MCF 10A (cell line): ENCODE measurements around the gene CSPG4. TPM values are rescaled to one million over a fixed set of nuclear protein-coding genes. Genes with fewer than 3 reads are reported as not detected.
"Not testable (repeated sequence)": the region's sequence is repeated elsewhere in the genome, so short reads cannot be mapped to it uniquely, and the experiment has no call there.

Experiments used
- BruUV-seq: library from RNA; stranded (reverse); fragments of 400-500 nt; replicated peaks from 2 replicates; lab custom pipeline; 2021; lab: Mats Ljungman, UMichigan
- CTCF ChIA-PET: fragments of 300-600 bp; sonication (Branson Sonifier 250); formaldehyde crosslinking; extraction: SDS; loops from one replicate; lab custom pipeline; 2021; ENCODE audit warnings: antibody characterized with exemption, inconsistent platforms; lab: Yijun Ruan, JAX
- POLR2A ChIA-PET: fragments of 300-600, 350-650 bp; sonication (Branson Sonifier 250); formaldehyde crosslinking; extraction: SDS; loops from one replicate; lab custom pipeline; 2020; ENCODE audit warnings: antibody characterized with exemption, inconsistent platforms; lab: Yijun Ruan, JAX
- DNase-seq: peaks from one replicate; pipeline ENCODE4 v3.0.0-alpha.2; 2018; ENCODE audit not compliant: unreplicated experiment
- H3K27ac Mint-ChIP-seq: one replicate; pipeline ENCODE4 v1.8.0; 2022; ENCODE audit warnings: mild to moderate bottlenecking, low read depth, mixed read lengths; ENCODE audit not compliant: unreplicated experiment
- H3K27me3 Mint-ChIP-seq: one replicate; pipeline ENCODE4 v1.8.0; 2022; ENCODE audit warnings: mixed read lengths; ENCODE audit not compliant: insufficient read depth, unreplicated experiment
- H3K36me3 Mint-ChIP-seq: one replicate; pipeline ENCODE4 v1.8.0; 2022; ENCODE audit warnings: mild to moderate bottlenecking, moderate library complexity, mixed read lengths; ENCODE audit not compliant: insufficient read depth, unreplicated experiment
- H3K4me1 Mint-ChIP-seq: one replicate; pipeline ENCODE4 v1.8.0; 2022; ENCODE audit warnings: mixed read lengths; ENCODE audit not compliant: insufficient read depth, unreplicated experiment
- H3K4me3 Mint-ChIP-seq: one replicate; pipeline ENCODE4 v1.8.0; 2022; ENCODE audit warnings: mild to moderate bottlenecking, moderate library complexity, mixed read lengths; ENCODE audit not compliant: unreplicated experiment
- H3K9me3 Mint-ChIP-seq: one replicate; pipeline ENCODE4 v1.8.0; 2022; ENCODE audit warnings: mixed read lengths; ENCODE audit not compliant: unreplicated experiment
- intact Hi-C: fragments of 100-400 bp; cut with micrococcal nuclease; formaldehyde crosslinking; loops from 2 replicates; pipeline ENCODE4 v1.14.1; 2022
- total RNA-seq: library from RNA; stranded (reverse); gene quantifications from 2 replicates; pipeline ENCODE4 v1.2.3, GENCODE V29; 2022
- TF ChIP-seq, protein P1 (sequence below): fragments of 200-600 bp; IDR thresholded peaks from one replicate; pipeline ENCODE4 v1.8.0; 2022; ENCODE audit warnings: antibody characterized with exemption, mild to moderate bottlenecking; ENCODE audit not compliant: unreplicated experiment

Gene CSPG4
- total RNA-seq, 1 experiment from 2014 or later = 0.21 TPM

- Mint-ChIP-seq H3K27ac (no peak overlapping the region), H3K36me3 (no peaks in the 10 kb centered on the region), H3K27me3 (no peaks in the 10 kb centered on the region), H3K9me3 (no peaks in the 10 kb centered on the region), H3K4me3 (no peak overlapping the region), H3K4me1 (peaks cover 16% of the 10 kb centered on the region)
- intact Hi-C loops = no loop called here
- ChIA-PET CTCF (interaction anchor here (0.7 to 3.2 kb wide), 3 partner anchors 8 to 28 kb away, joined by 3 to 11 read pairs (median 3); no protein-coding TSS in a partner anchor), POLR2A (no interaction called here)
- DNase-seq = no peak
- TF ChIP-seq, protein P1, sequence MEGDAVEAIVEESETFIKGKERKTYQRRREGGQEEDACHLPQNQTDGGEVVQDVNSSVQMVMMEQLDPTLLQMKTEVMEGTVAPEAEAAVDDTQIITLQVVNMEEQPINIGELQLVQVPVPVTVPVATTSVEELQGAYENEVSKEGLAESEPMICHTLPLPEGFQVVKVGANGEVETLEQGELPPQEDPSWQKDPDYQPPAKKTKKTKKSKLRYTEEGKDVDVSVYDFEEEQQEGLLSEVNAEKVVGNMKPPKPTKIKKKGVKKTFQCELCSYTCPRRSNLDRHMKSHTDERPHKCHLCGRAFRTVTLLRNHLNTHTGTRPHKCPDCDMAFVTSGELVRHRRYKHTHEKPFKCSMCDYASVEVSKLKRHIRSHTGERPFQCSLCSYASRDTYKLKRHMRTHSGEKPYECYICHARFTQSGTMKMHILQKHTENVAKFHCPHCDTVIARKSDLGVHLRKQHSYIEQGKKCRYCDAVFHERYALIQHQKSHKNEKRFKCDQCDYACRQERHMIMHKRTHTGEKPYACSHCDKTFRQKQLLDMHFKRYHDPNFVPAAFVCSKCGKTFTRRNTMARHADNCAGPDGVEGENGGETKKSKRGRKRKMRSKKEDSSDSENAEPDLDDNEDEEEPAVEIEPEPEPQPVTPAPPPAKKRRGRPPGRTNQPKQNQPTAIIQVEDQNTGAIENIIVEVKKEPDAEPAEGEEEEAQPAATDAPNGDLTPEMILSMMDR = no peak
- BruUV-seq = no TSS peak
Measured at GRCh38 chr15:75714195-75714594, 1.5 kb upstream of the CSPG4 start.

GRCh38 chr15:75713338-75713895 lies 769 bp upstream of the CSPG4 start:
- TF ChIP-seq, protein P1 = no peak
- no peak overlapping the region for H3K27ac Mint-ChIP-seq
- H3K4me1 Mint-ChIP-seq = peaks cover 9% of the 10 kb centered on the region
- no peaks in the 10 kb centered on the region for H3K36me3 Mint-ChIP-seq
- intact Hi-C loops = no loop called here
- ChIA-PET CTCF (interaction anchor here (0.6 to 3.2 kb wide), 5 partner anchors 8 to 345 kb away, joined by 3 to 11 read pairs (median 3); no protein-coding TSS in a partner anchor), POLR2A (interaction anchor here (1.1 kb wide), 1 partner anchor 114 kb away, joined by 3 read pairs; no protein-coding TSS in a partner anchor)
- no peaks in the 10 kb centered on the region for H3K9me3 Mint-ChIP-seq
- H3K4me3 Mint-ChIP-seq = no peak overlapping the region
- H3K27me3 Mint-ChIP-seq = no peaks in the 10 kb centered on the region
- DNase-seq = peak; percentile 21
- BruUV-seq = no TSS peak

DNA sequence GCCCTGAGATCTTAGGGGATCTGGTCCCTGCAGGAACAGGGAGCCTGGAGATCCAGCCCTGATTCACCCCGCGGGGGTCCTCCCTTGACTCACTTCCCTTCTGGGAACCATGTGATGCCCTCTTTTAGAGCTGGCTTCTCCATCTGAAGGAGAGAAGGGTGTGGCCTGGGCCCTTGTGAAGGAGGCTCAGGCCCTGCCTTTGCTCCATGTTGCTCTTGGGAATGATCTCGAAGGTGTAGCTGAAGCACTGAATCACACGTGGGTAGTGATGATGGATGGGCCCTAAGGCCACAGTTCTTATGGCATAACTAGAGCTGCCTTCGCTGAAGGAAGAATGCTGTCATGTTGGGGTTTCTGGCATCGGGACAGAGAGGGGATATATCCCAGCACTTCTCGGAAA lies 1.2 kb downstream of the CSPG4 start:
- POLR2A ChIA-PET, BruUV-seq, intact Hi-C loops, H3K9me3 Mint-ChIP-seq, H3K36me3 Mint-ChIP-seq, H3K27me3 Mint-ChIP-seq, H3K4me3 Mint-ChIP-seq, CTCF ChIA-PET, H3K27ac Mint-ChIP-seq, H3K4me1 Mint-ChIP-seq: not testable (repeated sequence)
- DNase-seq = peak; percentile 18

- H3K9me3 Mint-ChIP-seq, H3K27ac Mint-ChIP-seq, POLR2A ChIA-PET, BruUV-seq, H3K27me3 Mint-ChIP-seq, intact Hi-C loops, DNase-seq, H3K36me3 Mint-ChIP-seq, H3K4me3 Mint-ChIP-seq, CTCF ChIA-PET: not testable (repeated sequence)
- peaks cover 11% of the 10 kb centered on the region for H3K4me1 Mint-ChIP-seq
Measured at GRCh38 chr15:75710874-75711273, 1.8 kb downstream of the CSPG4 start.

- CTCF ChIA-PET = interaction anchor here (0.9 kb wide), 1 partner anchor 14 kb away, joined by 3 read pairs; no protein-coding TSS in a partner anchor
- H3K4me3 Mint-ChIP-seq, POLR2A ChIA-PET, H3K9me3 Mint-ChIP-seq, BruUV-seq, H3K36me3 Mint-ChIP-seq, intact Hi-C loops, H3K27me3 Mint-ChIP-seq, DNase-seq, H3K4me1 Mint-ChIP-seq, H3K27ac Mint-ChIP-seq: not testable (repeated sequence)
Measured at GRCh38 chr15:75709458-75709857, 3.2 kb downstream of the CSPG4 start.
